ENCODE results near the gene HPS6.
"Not testable (repeated sequence)": the region's sequence is repeated elsewhere in the genome, so short reads cannot be mapped to it uniquely, and the experiment has no call there.

Gene HPS6

GRCh38 chr10:102064868-102065560, at the start of gene HPS6:
TSS of gene HPS6 (plus strand) at chr10:102065349. CDS start at chr10:102065475, 126 bp downstream.
- no peak for FAIRE-seq

DNA sequence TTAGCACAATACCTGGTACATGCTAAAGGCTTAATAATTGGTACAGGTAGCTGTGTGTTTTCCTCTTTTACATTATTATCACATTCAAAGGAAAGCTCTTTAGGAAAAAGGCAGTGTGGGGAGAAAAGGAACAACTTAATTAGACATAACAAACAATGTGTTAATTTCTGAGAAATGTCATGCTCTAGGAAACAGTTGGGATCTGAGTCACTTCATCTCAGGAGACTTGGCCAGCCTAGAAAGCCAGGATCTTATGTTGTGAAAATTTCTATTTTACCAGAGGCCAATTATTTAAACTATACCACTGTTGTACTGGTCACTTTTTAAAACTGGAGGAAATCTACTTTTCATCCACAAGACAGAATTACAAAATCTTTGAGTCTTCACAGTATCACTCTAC, 48.7 kb upstream of the HPS6 start:
- no peak for FAIRE-seq

GRCh38 chr10:102017295-102017694, 47.9 kb upstream of the HPS6 start:
- FAIRE-seq: no peak

DNA sequence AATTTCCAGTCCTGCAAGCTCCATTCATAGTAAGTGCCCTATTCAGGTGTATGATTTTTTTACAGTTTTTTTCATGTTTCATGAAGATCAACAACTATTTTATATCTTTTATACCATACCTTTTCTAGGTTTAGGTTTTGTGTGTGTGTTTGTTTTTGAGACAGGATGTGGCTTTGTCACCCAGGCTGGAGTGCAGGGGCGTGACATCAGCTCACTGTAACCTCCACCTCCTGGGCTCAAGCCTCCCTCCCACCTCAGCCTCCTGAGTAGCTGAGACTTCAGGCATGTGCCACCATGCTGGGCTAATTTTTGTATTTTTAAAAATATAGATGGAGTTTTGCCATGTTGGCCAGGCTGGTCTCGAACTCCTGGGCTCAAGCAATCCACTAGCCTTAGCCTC, 44.2 kb upstream of the HPS6 start:
- FAIRE-seq: no peak

- no peak for FAIRE-seq
Measured at GRCh38 chr10:102024799-102025198, 40.4 kb upstream of the HPS6 start.

DNA sequence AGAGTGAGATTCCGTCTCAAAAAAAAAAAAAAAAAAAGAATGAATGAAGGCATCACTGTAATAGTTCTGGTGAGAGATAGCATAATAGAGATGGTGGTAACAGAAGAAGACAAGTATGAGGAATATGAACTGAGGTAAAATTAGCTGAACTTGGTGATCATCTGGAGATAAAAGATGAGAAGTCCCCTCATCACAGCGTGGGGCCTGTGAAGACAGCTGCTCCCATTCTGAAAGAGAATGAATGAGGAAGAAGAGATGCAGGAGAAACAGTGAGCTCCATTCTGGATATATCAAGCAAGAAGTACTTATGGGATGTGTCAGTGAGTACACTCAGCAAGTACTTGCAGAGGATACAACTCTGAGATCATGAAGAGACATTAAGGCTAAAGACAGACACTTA, 37.9 kb upstream of the HPS6 start:
- no peak for FAIRE-seq

GRCh38 chr10:102033787-102034186, 31.4 kb upstream of the HPS6 start:
- no peak for FAIRE-seq

DNA sequence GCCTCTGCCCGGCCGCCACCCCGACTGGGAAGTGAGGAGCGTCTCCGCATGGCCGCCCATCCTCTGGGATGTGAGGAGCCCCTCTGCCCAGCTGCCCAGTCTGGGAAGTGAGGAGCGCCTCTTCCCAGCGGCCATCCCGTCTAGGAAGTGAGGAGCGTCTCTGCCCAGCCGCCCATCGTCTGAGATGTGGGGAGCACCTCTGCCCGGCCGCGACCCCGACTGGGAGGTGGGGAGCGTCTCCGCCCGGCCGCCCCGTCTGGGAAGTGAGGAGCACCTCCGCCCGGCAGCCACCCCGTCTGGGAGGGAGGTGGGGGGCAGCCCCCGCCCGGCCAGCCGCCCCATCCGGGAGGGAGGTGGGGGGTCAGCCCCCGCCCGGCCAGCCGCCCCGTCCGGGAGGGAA, 29.3 kb upstream of the HPS6 start:
- not testable (repeated sequence) for FAIRE-seq

DNA sequence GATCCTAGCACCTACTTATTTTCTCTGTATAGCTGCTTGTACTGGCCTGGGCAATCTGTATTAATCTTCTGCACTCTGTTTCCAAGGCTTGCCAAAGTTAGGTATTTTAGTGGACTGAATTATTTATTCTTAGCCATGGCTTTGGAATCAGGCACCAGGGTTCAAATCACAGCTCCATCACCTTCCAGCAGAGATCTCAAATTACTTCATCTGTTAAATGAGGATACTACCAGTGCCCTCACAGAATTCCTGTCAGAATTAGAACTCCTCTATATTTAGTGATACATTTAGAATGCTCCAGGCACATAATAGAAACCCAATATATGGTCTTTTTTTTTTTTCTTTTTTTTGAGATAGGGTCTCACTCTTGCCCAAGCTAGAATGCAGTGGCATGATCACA, 26.7 kb upstream of the HPS6 start:
- no peak for FAIRE-seq

DNA sequence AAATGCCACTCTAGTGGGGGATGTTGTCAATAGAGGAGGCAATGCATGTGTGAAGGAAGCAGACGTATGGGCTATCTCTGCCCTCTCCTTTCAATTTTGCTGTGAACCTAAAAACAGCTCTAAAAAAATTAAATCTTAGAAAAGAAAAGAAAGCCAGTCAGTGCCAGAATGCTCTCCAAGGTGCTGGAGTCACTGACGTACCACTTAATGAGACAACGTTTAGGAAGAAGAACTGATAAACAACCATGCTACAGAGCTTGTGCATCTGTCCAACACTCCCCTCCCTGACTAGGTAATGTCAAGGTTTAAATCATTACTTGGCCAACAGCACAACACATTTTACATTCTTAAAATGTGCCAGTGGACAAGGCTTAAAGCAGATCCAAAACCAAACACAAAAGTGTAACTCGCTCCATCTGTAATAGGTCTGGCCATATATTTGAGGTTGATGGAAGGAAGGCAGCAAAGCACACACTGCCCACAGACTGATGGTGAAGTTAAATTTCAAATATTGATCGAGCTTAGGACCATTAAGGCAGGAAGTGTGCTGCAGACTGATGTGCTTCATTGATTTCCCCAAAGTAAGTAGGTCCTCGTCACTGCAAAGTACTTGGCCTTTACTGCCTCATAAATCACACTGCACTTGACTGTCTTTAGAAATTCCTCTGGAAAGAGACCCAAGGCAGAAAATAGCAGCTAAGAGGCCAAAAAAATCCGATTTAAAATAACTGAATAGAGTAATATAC, 24.7 kb upstream of the HPS6 start:
- no peak for FAIRE-seq

- FAIRE-seq: no peak
Measured at GRCh38 chr10:102045292-102045691, 19.9 kb upstream of the HPS6 start.

- no peak for FAIRE-seq
Measured at GRCh38 chr10:102046095-102046494, 19.1 kb upstream of the HPS6 start.

DNA sequence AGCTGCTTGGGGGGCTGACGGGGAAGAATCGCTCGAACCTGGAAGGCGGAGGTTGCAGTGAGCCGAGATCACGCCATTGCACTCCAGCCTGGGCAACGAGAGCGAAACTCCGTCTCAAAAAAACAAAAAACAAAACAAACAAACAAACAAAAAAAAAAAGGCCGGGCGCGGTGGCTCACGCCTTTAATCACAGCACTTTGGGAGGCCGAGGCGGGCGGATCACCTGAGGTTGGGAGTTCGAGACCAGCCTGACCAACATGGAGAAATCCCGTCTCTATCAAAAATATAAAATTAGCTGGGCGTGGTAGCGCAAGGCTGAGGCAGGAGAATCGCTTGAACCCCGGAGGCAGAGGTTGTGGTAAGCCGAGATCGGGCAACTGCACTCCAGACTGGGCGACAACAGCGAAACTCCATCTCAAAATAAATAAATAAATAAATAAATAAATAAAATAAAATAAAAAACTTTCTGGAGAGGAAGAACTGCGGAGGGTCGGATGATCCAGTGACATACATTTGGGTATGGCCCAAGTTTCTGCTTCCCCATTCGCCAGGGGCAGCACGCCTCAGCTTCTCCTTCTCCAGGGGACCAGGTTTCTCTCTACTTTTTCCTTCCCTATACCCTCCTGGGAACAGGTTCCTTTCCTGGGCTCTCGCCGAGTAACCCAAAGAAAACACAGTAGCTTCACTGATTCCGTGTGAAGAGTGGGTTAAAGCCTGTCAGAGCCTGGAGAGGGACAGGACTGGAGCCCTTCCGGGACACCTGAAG, 10.1 kb upstream of the HPS6 start:
- not testable (repeated sequence) for FAIRE-seq

DNA sequence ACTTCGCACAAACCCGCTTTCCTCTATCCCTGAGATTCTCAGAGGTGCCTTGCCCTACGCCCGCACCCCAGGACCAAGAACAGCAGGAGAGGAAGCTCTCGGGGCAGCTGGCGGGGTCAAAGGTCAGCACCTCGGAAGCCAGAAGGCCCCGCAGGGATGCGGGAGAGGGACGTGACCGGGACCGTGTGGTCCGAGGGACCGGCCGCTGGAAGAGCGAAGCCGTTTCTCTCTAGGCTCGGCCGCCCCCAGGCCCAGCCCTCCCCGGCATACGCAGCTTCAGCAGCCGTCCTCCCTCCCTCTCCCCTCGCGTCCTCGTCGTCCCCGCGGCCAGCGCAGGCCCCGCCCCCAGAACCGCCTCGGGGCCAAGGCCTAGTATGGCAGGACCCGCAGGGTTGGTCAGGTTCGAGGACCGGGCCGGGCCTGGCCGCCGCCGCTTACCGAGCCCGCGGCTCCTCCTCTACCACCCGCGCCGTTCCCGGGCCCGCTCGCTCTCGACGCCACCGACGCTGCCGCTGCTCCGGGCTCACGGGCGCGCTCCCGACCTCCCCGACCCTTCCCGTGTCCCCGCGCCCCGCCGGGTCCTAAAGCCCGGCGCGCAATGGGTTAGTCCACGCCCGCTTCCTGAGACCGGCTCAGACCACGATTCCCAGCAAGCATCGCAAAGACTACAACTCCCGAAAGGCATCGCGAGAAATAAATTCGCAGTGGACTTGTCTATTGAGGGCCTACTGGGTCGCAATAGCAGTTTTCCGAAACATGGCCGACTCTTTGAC, 9.3 kb upstream of the HPS6 start, which contains the start of gene ARMH3:
Gene ARMH3 (minus strand): TSS at position 527 of the 773 bp plus-strand sequence. CDS start 16,059 bp downstream, outside the sequence.
- FAIRE-seq: no peak

DNA sequence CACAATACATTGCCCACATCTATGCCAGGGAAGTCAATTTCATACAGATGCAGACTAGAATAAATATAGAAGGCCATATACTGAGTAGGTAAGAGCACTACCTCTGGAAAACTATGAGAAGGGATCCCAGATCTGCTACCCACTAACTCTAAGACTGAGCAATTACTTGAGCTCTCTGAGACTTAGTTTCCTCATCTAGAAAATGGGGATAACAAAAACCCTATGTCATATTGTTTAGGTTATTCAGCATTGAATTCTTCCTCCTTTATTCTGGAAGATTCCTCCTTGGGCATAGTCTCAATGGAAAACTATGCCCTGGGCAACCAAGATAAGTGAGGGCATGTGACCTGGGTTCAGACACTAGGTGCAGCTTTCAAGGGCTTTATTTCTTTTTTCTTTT, 5.2 kb upstream of the HPS6 start:
- no peak for FAIRE-seq

- no peak for FAIRE-seq
Measured at GRCh38 chr10:102064503-102064867, 664 bp upstream of the HPS6 start.

DNA sequence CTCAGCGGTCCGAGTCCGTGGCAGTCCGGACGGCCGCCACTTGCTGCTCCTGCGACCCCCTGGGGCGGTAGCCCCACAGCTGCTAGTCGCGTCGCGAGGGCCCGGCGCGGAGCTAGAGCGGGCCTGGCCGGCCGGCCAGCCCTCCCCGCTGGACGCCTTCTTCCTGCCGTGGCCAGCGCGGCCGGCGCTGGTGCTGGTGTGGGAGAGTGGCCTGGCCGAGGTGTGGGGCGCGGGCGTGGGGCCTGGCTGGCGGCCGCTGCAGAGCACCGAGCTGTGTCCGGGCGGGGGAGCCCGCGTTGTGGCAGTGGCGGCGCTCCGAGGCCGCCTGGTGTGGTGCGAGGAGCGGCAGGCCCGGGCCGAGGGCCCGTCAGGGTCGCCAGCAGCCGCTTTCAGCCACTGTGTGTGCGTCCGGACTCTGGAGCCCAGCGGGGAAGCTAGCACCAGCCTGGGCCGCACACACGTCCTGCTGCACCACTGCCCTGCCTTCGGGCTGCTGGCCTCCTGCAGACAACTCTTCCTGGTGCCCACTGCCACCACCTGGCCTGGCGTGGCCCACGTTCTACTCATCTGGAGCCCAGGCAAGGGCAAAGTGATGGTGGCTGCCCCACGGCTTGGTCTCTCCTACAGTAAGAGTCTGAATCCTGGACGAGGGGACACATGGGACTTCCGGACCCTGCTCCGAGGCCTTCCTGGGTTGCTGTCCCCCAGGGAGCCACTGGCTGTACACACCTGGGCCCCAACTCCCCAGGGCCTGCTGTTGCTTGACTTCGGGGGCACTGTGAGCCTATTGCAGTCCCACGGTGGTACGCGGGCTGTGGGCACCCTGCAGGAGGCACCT, 631 bp downstream of the HPS6 start:
- FAIRE-seq: no peak

DNA sequence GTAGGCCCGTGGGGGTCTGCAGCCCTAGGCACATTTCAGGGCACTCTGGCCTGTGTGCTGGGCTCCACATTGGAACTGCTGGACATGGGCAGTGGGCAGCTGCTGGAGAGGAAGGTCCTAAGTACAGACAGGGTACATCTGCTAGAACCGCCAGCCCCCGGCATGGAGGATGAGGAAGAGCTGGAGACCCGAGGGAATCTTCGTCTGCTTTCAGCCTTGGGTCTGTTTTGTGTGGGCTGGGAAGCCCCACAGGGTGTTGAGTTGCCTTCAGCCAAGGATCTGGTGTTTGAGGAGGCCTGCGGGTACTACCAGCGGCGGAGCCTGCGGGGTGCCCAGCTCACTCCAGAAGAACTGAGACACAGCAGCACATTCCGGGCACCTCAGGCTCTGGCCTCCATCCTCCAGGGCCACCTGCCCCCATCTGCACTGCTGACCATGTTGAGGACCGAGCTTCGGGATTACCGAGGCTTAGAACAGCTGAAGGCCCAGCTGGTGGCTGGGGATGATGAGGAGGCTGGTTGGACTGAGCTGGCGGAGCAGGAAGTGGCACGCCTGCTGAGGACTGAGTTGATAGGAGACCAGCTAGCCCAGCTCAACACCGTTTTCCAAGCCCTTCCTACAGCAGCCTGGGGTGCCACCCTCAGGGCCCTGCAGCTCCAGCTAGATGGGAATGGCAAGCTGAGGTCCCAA, 1.4 kb downstream of the HPS6 start:
- FAIRE-seq: no peak

GRCh38 chr10:102067091-102067916, 2.2 kb downstream of the HPS6 start:
- FAIRE-seq: no peak

GRCh38 chr10:102068216-102068615, 3.1 kb downstream of the HPS6 start:
- FAIRE-seq: no peak

Data from colon (tissue), 2 donors.